Erythroblast (primary cell): ENCODE measurements around the gene BRWD1.

ENCODE experiments used
- GATA1 ChIP-seq: IDR thresholded peaks from 2 replicates; pipeline ENCODE4 v1.6.1; 2011; ENCODE audit warnings: low read depth, mild to moderate bottlenecking, control low read depth, low read length, moderate library complexity
- POLR2A ChIP-seq: IDR thresholded peaks from 2 replicates; pipeline ENCODE4 v1.6.1; 2011; ENCODE audit warnings: mild to moderate bottlenecking, low read length

DNA sequence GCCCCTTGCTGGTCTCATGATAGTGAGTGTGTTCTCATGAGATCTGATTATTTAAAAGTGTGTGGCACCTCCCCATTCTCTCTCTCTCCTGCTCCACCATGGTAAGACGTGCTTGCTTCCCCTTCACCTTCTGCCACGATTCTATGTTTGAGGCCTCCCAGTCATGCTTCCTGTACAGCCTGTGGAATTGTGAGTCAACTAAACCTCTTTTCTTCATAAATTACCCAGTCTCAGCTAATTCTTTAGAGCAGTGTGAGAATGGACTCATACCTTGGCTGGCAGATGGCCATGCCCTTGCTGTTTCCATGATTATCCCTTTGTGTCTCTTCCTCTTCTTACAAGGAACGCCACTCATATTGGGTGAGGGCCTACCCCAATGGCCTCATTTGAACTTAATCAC lies 170.5 kb downstream of the BRWD1 start:
- TF ChIP-seq POLR2A (no peak), GATA1 (no peak)
